DLD1 (cell line): ENCODE results near the gene PPP2R2D.
"Not testable (repeated sequence)": the region's sequence is repeated elsewhere in the genome, so short reads cannot be mapped to it uniquely, and the experiment has no call there.

Source experiments
- in situ Hi-C: cut with HindIII; loops from 2 replicates; pipeline ENCODE4 v1.10.0; 2017; ENCODE audit warnings: low sequenced_read_pairs

Gene PPP2R2D

DNA sequence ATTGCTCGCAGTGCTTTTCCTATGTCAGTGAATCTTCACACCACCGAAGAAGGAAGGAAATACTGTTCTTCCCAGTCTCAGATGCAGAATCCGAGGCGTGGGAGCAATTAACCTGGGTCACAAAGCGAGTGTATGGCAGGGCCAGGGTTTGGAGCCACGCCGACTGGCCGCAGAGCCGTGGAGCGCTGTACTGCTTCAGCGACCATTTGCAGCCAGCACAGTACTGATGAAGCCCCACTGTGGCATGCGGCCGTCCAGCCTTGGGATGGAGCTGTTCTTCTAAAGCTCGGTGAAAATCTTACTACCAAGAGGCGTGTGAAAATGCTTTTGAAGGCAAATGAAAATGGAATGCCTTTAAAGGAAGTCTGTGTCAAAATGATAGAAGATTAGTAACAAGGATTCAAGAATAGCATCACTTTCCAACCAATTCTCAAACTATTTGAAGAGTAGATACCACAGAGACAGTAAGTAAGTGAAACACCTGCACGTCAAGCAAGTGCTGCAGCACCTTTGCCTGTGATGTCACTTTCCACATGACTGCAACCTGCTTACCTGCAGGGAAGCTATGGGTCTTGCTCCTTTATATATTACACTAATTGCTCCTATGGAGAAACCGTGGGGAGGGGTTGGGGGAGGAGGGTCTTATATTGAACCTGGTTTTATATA is 4.9 kb downstream of the PPP2R2D start:
- in situ Hi-C loops, result no loop called here

DNA sequence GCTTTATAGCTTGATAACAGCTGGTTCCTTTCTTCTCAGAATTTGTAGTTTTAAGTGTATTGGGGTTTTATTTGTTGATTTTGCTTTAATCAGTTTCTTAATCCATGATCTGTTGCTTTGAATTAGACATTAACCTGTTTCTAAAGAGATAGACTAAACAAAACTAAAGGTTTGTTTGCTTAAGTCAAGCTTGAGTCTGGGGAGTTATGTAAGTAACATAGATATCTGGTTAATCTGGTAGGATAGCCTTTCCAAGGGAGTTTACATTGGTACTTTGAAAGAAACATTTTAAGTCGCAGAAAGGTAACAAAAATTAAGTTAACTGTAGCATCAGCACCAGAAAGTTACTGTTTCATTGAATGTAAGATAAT is 5.4 kb downstream of the PPP2R2D start:
- in situ Hi-C loops, result no loop called here

DNA sequence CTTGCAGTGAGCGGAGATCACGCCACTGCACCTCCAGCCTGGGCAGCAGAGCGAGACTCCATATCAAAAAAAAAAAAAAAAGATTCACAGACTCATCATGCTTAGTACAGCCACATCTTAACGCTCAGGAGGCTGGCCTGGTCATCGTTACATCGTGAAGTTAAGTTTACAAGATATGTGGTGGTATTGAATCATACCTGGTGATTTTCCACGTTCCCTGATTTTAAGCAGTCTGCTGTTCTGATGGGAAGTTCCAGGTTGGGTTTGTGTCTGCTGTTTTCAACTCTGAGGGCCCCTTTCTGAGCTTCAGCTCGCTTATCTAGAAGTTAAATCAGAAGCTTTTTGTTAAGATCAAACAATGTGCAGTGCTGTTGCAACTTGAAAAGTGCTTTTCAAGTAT is 6.9 kb downstream of the PPP2R2D start:
- in situ Hi-C loops, result no loop called here

DNA sequence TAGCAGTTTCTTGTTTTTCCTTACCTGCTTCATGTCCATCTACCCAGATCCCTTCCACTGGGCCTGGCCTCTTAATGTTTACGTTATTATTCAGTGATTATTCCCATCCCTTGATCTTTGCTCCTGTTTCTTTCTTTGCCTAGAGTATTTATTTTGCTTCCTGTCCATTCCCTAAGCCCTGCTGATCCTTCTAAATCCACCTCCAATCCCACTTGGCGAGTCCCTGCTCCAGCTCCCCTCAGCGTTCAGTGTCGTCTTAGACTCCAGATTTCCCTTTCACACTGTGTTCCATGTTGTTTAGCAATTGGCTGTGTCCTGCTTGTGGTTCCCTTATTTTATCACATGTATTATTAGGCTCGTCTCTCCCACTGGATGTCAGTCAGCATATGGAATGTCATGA is 7.3 kb downstream of the PPP2R2D start:
- in situ Hi-C loops, result no loop called here

DNA sequence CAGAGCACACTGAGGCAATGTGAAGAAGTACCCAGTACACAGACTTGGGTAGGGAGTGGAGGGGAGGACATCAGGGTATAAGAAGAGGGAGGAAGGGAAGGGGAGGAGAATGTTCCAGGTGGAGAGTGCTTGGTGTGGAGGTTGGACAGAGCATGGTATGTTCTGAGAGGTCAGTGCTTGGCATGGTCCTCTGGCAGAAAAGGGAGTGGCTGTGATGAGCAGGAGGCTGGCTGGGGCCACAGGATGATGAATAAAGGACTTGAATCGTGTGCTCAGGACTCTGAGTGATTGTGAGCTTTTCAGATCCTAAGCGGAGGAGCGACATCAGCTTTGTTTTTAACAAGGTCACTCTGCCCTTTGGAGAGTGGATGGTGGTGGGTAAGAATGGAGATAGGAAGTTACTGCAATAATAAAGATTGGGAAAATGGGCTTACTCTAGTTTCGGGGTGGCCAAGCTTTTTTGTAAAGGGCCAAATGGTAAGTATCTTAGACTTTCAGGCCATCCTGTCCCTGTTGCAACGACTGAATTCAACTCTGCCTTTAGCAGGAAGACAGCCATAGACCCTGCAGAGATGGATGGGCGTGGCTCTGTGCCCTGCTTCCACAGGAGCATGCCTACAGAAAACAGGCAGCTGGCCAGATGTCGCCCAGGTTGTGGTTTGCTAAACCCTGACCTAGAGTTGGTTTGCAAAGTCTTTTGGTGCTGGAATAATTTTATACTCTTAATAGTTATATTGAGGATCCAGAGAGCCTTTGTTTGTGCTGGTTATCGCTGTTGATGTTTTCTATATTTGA is 8.4 kb downstream of the PPP2R2D start:
- in situ Hi-C loops, result no loop called here

DNA sequence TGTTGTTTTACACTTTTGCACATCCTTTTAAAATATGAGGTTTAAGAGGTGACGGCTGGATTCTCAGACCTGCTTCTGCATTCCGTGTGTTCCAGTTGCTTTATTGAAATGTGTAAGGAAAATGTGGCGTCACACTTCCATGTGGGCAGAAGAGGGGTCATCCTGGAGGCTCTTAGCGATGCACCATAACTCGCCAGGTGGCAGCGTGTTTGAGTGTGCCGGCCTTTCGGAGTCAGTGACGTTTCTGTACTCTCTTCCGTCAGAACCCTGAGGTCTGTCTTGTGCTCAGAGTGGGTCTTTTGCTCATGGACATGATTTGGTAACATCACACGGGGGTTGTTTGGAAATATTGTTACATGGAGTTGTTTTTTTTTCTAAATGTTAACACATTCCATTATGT is 9.1 kb downstream of the PPP2R2D start:
- in situ Hi-C loops, result no loop called here

DNA sequence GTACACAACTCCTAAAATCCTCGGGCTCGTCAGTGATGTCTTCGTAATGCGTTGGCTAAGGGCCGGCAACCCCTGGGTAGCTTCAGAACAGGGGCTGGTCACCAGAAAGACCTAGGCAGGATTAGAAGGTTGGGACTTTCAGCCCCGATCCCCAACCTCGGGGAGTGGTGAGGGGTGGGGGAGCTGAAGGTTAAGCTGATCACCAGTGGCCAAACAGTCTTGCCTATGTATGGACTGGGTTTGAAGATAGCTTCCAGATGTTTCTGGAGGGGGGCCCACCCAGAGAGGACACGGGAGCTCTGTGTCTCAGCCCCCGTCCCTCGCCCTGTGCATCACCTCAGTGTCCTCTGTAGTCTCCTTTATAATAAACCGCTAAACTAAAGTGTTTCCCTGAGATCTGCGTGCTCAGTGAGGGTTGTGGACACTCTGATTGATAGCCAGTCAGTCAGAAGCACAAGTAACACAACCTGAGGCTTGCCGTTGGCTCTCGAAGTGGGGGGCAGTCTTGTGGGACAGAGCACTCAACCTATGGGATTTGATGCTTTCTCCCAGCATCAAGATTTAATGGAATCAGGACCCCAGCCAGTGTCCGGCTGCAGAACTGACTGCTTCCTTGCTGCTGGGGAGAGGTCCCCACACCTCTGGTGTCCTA is 10.0 kb downstream of the PPP2R2D start:
- in situ Hi-C loops, result no loop called here

DNA sequence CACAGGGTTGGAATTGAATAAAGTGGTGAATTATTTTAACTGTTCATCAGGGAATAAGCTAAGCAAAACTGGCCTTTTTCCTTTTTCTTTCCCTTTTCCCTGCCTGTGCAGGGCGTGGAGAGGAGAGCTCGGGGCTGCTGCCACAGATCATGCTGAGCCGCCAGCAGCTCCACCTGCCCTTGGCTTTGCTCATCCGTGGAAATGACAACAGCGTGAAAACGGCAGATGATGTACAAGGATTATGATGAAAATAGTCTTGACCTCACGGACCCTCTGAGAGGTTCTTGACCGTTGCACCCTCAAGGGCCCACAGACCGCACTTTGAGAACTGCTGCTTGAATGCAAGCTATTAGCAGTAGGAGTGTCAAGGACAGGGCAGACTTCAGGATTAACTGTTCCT is 10.6 kb downstream of the PPP2R2D start:
- in situ Hi-C loops, result no loop called here

DNA sequence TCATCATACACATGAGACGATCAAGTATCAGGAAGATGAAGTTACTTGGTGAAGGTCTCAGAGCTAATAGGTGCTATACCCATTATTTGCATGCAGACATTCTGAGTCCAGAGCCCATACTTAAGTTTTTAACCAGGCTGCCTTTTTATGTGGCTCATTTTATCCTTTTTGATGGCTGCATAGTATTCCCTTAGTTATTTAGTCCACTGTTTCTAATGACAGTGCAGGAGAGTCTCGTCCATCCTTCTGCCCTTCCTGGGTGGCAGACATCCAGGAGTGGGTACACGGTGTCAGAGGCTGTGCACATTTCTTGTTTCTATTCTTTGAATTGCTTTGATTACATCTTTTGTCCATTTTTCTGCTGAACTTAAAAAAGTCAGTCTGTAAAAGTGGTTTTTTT is 11.8 kb downstream of the PPP2R2D start:
- in situ Hi-C loops, result no loop called here

DNA sequence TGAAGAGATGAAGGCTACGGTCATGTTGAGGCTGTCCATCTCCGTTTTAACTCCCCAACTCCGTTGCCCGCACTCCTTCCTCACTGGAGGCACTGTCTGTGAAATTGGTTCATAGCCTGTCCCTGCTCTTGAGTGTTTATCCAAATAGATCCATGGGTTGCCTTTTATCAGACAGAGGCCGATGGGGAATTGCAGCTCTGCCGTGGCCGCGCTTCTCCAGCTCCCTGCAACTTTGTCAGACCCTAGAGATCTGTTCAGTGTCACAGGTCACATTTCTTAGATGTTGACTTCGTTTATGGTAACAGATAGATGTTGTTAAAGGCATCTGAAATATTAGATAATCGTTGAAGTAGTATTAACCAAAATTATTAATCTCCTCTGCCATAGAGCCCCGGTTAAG is 14.7 kb downstream of the PPP2R2D start:
- in situ Hi-C loops, result no loop called here

DNA sequence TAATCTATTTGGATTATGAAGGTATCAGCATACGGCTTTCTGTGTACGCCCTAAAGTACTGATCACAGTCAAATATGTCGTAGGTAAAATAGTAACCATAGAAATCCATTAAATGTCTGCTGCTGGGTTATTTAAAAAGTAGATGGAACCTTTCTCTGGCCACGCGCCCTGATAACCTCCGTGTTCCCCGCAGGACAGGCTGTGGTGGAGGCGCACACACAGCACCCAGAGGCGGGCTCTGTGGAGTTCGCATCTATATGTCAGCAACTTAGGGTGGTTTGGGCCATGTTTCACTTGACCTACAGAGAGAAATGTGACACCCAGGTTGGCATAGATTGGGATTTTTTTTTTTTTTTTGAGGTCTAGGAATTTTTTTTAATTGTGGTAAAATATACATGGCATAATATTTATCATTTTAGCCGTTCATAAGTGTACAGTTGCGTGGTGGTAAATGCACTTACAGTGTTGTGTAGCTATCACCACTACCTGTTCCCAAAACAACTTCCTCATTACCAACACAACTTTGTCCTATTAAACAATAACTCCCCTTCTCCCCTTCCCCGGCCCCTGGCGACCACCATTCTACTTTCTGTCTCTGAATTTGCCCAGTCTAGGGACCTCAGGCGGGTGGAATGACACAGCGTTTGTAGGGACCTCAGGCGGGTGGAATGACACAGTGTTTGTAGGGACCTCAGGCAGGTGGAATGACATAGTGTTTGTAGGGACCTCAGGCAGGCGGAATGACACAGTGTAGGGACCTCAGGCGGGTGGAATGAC is 15.4 kb downstream of the PPP2R2D start:
- in situ Hi-C loops, result no loop called here

DNA sequence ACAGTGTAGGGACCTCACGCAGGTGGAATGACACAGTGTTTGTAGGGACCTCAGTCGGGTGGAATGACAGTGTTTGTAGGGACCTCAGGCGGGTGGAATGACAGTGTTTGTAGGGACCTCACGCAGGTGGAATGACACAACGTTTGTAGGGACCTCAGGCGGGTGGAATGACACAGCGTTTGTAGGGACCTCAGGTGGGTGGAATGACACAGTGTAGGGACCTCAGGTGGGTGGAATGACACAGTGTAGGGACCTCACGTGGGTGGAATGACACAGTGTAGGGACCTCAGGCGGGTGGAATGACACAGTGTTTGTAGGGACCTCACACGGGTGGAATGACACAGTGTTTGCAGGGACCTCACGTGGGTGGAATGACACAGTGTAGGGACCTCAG is 16.0 kb downstream of the PPP2R2D start:
- in situ Hi-C loops, result not testable (repeated sequence)

DNA sequence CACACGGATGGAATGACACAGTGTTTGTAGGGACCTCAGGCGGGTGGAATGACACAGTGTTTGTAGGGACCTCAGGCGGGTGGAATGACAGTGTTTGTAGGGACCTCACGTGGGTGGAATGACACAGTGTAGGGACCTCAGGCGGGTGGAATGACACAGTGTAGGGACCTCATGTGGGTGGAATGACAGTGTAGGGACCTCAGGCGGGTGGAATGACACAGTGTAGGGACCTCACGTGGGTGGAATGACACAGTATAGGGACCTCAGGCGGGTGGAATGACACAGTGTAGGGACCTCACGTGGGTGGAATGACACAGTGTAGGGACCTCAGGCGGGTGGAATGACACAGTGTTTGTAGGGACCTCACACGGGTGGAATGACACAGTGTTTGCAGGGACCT is 16.7 kb downstream of the PPP2R2D start:
- in situ Hi-C loops, result not testable (repeated sequence)

DNA sequence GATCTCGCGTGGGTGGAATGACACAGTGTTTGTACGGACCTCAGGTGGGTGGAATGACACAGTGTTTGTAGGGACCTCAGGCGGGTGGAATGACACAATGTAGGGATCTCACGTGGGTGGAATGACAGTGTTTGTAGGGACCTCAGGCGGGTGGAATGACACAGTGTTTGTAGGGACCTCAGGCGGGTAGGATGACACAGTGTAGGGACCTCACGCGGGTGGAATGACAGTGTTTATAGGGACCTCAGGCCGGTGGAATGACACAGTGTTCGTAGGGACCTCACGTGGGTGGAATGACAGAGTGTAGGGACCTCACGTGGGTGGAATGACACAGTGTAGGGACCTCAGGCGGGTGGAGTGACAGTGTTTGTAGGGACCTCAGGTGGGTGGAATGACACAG is 18.7 kb downstream of the PPP2R2D start:
- in situ Hi-C loops, result not testable (repeated sequence)

DNA sequence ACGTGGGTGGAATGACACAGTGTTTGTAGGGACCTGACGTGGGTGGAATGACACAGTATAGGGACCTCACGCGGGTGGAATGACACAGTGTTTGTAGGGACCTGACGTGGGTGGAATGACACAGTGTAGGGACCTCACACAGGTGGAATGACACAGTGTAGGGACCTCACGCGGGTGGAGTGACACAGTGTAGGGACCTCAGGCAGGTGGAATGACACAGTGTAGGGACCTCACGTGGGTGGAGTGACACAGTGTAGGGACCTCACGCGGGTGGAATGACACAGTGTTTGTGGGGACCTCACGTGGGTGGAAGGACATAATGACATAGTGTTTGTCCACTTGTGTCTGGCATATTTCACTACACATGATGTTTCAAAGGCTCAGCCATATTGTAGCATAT is 19.3 kb downstream of the PPP2R2D start:
- in situ Hi-C loops, result no loop called here

DNA sequence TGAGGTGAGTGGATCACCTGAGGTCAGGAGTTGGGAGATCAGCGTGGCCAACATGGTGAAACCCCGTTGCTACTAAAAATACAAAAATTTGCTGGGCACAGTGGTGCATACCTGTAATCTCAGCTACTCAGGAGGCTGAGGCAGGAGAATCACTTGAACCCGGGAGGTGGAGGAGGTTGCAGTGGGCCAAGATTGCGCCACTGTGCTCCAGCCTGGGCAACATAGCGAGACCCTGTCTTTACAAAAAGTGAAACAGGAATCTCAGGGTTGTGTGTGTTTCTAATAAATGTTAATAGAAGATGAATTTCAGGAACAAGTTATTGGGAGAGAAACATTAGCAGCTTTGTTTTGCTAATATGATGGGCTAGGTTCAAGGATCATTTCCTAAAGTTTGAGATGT is 19.9 kb downstream of the PPP2R2D start:
- in situ Hi-C loops, result no loop called here

DNA sequence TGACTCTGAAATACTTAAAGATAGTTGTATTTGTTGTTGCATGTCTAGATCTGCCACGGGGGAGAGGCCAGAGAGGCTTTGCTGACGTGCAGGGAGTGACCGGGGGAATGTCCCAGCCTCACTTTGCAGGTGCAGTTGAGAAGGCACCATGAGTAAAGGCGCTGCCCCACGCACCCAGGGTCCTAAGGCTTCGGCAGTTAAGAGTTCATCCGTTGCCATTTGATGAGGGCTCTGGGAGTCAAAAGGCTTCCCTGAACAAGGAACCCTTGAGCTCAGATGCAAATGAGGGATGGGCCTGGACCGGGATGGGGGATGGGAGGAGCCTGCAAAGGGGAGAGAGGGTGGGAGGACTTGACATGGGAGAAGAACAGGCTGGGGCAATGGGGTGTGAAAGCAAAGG is 20.4 kb downstream of the PPP2R2D start:
- in situ Hi-C loops, result no loop called here

DNA sequence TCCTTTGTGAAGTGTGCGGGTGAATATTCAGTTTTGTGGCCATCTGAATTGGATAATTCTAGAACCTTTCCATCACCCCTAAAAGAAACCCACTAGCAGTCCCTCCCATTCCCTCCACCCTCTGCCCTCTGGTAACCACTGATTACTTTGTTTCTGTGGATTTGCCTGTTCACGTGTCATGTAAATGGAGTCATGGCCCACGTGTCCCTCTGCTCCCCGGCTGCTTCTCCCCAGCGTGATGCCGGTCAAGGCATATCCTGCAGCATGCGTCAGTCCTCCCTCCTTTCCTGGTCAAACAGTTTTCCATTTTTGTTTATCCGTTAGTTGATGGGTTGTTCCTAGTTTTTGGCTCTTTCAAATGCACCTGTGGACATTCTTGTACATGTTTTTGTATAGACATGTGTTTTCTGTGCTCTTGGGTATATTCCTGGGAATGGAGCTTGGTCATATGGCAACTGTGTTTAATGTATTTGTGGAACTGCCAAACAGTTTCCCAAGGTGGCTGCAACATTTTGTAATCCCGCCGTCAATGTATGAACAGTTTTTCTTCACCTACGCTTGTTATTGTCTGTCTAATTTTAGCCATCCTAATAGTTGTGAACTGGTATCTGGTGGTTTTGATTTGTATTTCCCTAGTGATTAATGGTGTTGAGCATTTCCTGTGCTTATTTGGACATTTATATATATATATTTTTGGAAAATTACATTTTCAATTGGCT is 22.4 kb downstream of the PPP2R2D start:
- in situ Hi-C loops, result no loop called here

DNA sequence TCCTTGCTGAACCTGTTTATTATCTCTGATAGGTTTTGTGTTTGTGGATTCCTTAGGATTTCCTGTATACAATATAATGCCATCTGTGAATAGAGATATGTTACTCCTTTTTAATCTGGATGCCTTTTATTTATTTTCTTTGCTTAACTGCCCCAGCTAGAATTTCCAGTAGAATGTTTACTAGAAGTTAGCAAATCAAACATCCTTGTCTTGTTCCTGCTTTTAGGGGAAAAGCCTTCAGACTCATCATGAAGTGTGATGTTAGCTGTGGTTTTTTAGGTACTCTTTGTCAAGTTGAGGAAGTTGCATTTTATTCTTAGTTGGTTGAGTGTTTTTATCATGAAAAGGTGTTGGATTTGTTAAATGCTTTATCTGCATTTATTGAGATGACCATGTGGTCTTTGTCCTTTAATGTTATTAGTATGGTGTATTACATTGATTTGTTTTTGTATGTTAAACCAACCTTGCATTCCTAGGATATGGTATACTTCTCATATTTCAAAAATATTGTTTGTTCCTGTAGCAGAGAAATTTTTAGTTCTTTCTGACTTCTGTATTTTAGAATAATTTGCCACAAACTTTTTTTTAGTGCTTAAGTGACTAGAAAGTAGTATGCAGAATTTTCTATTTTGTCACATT is 24.3 kb downstream of the PPP2R2D start:
- in situ Hi-C loops, result no loop called here

DNA sequence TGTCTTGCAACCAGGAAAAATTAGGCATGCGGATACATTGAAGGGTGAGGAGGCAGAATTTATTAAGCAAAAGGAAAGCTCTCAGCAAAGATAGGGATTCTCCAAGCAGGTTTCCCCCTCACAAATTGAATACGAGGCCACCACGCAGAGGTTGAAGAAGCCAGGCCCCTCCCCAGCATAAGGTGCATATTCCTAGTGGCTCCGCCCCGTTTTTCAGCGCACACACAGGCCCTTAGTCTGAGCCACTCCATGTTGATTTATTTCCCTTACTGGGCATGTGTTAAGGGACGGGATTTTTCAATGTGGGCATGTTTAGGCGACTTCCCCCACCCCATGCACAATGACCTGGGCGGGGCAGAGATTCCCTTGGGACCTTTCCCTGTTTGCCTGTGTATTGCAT is 24.9 kb downstream of the PPP2R2D start:
- in situ Hi-C loops, result no loop called here
